GM23338 (cell line): ENCODE results near the gene NAGA. TPM values are rescaled to one million over a fixed set of nuclear protein-coding genes. Genes with fewer than 3 reads are reported as not detected.

Experiments used
- ATAC-seq: fragments of 200-7000 bp; cut with Tn5 transposase; 3 replicates; pipeline ENCODE4 v1.9.1; 2020
- DNase-seq: peaks from one replicate; pipeline ENCODE4 v3.0.0-alpha.2; 2015; ENCODE audit warnings: low spot score
- H2AFZ ChIP-seq: fragments of 200-600 bp; sonication (generic); 2 replicates; pipeline ENCODE4 v1.8.0; 2016; ENCODE audit warnings: antibody characterized with exemption, mild to moderate bottlenecking, moderate library complexity
- H3F3A ChIP-seq: fragments of 200-600 bp; sonication (generic); replicated peaks from 2 replicates; pipeline ENCODE4 v1.8.0; 2017; ENCODE audit warnings: antibody characterized with exemption, mixed run types, low read depth
- H3K27ac ChIP-seq: fragments of 200-600 bp; sonication (generic); 2 replicates; pipeline ENCODE4 v1.6.1; 2016; ENCODE audit warnings: low read depth
- H3K27me3 ChIP-seq: fragments of 200-600 bp; sonication (generic); 2 replicates; pipeline ENCODE4 v1.8.0; 2016; ENCODE audit warnings: mild to moderate bottlenecking, mixed run types, moderate library complexity; ENCODE audit not compliant: insufficient read depth
- H3K36me3 ChIP-seq: fragments of 200-600 bp; sonication (generic); 2 replicates; pipeline ENCODE4 v1.8.0; 2016; ENCODE audit warnings: mild to moderate bottlenecking; ENCODE audit not compliant: insufficient read depth
- H3K4me1 ChIP-seq: fragments of 200-600 bp; sonication (generic); 2 replicates; pipeline ENCODE4 v1.8.0; 2016; ENCODE audit warnings: mild to moderate bottlenecking, moderate library complexity; ENCODE audit not compliant: insufficient read depth
- H3K4me2 ChIP-seq: fragments of 200-600 bp; sonication (generic); 2 replicates; pipeline ENCODE4 v1.7.1; 2017; ENCODE audit warnings: mixed run types
- H3K4me3 ChIP-seq: fragments of 200-600 bp; sonication (generic); 2 replicates; pipeline ENCODE4 v1.6.1; 2016; ENCODE audit warnings: mixed run types
- H3K79me2 ChIP-seq: fragments of 200-600 bp; sonication (generic); replicated peaks from 2 replicates; pipeline ENCODE4 v1.8.0; 2017; ENCODE audit warnings: mild to moderate bottlenecking; ENCODE audit not compliant: insufficient read depth
- H3K9me2 ChIP-seq: fragments of 200-600 bp; sonication (generic); 2 replicates; pipeline ENCODE4 v1.8.0; 2017; ENCODE audit not compliant: insufficient read depth
- H4K20me1 ChIP-seq: fragments of 200-600 bp; sonication (generic); replicated peaks from 2 replicates; pipeline ENCODE4 v1.8.0; 2017; ENCODE audit warnings: mild to moderate bottlenecking; ENCODE audit not compliant: insufficient read depth
- H3K27ac Mint-ChIP-seq: 2 replicates; pipeline ENCODE4 v1.8.0; 2020; ENCODE audit warnings: inconsistent platforms, mild to moderate bottlenecking, moderate library complexity, mixed read lengths
- H3K27me3 Mint-ChIP-seq: 3 replicates; pipeline ENCODE4 v1.8.0; 2022; ENCODE audit warnings: low read depth, mild to moderate bottlenecking, moderate library complexity, mixed read lengths, inconsistent platforms; ENCODE audit not compliant: insufficient read depth, poor library complexity
- H3K36me3 Mint-ChIP-seq: 3 replicates; pipeline ENCODE4 v1.8.0; 2021; ENCODE audit warnings: low read depth, mild to moderate bottlenecking, inconsistent platforms, moderate library complexity, mixed read lengths
- H3K4me1 Mint-ChIP-seq: 3 replicates; pipeline ENCODE4 v1.8.0; 2020; ENCODE audit warnings: mild to moderate bottlenecking, inconsistent platforms, mixed read lengths
- H3K4me3 Mint-ChIP-seq: 3 replicates; pipeline ENCODE4 v1.8.0; 2021; ENCODE audit warnings: moderate library complexity, mild to moderate bottlenecking, inconsistent platforms, mixed read lengths
- H3K9me3 Mint-ChIP-seq: 3 replicates; pipeline ENCODE4 v1.8.0; 2020; ENCODE audit warnings: moderate library complexity, mild to moderate bottlenecking, inconsistent platforms, mixed read lengths
- CREB1 ChIP-seq: fragments of 250-450 bp; sonication (Bioruptor Pico); IDR thresholded peaks from 2 replicates; pipeline ENCODE4 v1.5.0; 2020; ENCODE audit warnings: low read depth, mild to moderate bottlenecking, moderate library complexity
- CTCF ChIP-seq, 2 experiments: fragments of 200-600 bp in 1 of 2; sonication (generic) in 1 of 2; conservative IDR thresholded peaks; 2 replicates each; pipeline versions ENCODE4 v1.5.1 to v1.6.1; 2016 to 2017; ENCODE audit warnings: antibody characterized with exemption in 2 of 2, low read depth in 2 of 2, mild to moderate bottlenecking in 2 of 2, moderate library complexity in 1 of 2
- ETS1 ChIP-seq: IDR thresholded peaks from 2 replicates; pipeline ENCODE4 v1.6.1; 2016; ENCODE audit warnings: antibody characterized with exemption
- EZH2 ChIP-seq: fragments of 200-600 bp; sonication (generic); IDR thresholded peaks from one replicate; pipeline ENCODE4 v1.8.0; 2017; ENCODE audit warnings: antibody characterized with exemption, mild to moderate bottlenecking, low read depth; ENCODE audit not compliant: unreplicated experiment
- EZH2phosphoT487 ChIP-seq: fragments of 200-600 bp; sonication (generic); IDR thresholded peaks from one replicate; pipeline ENCODE4 v1.8.1; 2018; ENCODE audit warnings: antibody characterized with exemption; ENCODE audit not compliant: unreplicated experiment
- JUNB ChIP-seq: IDR thresholded peaks from one replicate; pipeline ENCODE4 v1.6.1; 2016; ENCODE audit warnings: antibody characterized with exemption; ENCODE audit not compliant: unreplicated experiment
- NANOG ChIP-seq: IDR thresholded peaks from 2 replicates; pipeline ENCODE4 v1.6.1; 2016; ENCODE audit warnings: antibody characterized with exemption, borderline replicate concordance
- POLR2AphosphoS5 ChIP-seq: IDR thresholded peaks from 2 replicates; pipeline ENCODE4 v1.6.1; 2016; ENCODE audit warnings: antibody characterized with exemption, low read depth
- REST ChIP-seq: IDR thresholded peaks from one replicate; pipeline ENCODE4 v1.6.1; 2018; ENCODE audit warnings: antibody characterized with exemption; ENCODE audit not compliant: unreplicated experiment
- STAT1 ChIP-seq: IDR thresholded peaks from one replicate; pipeline ENCODE4 v1.6.1; 2016; ENCODE audit warnings: antibody characterized with exemption; ENCODE audit not compliant: unreplicated experiment
- ZNF114 ChIP-seq: fragments of 250-450 bp; sonication (Bioruptor Pico); IDR thresholded peaks from 2 replicates; pipeline ENCODE4 v1.5.0; 2020; ENCODE audit warnings: mild to moderate bottlenecking, moderate library complexity
- ZNF331 ChIP-seq: fragments of 250-450 bp; sonication (Bioruptor Pico); IDR thresholded peaks from 2 replicates; pipeline ENCODE4 v1.5.0; 2020; ENCODE audit warnings: low read depth, mild to moderate bottlenecking, moderate library complexity
- ZNF462 ChIP-seq: fragments of 250-450 bp; sonication (Bioruptor Pico); IDR thresholded peaks from 2 replicates; pipeline ENCODE4 v1.5.0; 2020; ENCODE audit warnings: mild to moderate bottlenecking, moderate library complexity
- polyA plus RNA-seq: library from polyadenylated mRNA; unstranded; fragments of >200 nt; fragmentation: Nextera tagmentation; extraction: Ambion mirVana; gene quantifications from 2 replicates; pipeline ENCODE4 v1.2.1, GENCODE V29; 2016
- total RNA-seq: library from RNA; depleted of rRNA; stranded (reverse); fragments of >200 nt; shearing (Covaris generic); gene quantifications from 2 replicates; pipeline ENCODE4 v1.2.3, GENCODE V29; 2014

The NAGA gene
- total and polyA plus RNA-seq, 2 experiments from 2014 or later, result 6.3 to 21.4 TPM

GRCh38 chr22:42033263-42034181, 37.1 kb downstream of the NAGA start:
- Histone ChIP-seq H3K27ac (no peak overlapping the region), H3F3A (no peaks in the 10 kb centered on the region), H2AFZ (no peak overlapping the region), H3K27me3 (no peaks in the 10 kb centered on the region), H3K4me2 (no peak overlapping the region), H3K9me2 (no peaks in the 10 kb centered on the region; the same call in 1 of the 2 replicates), H3K79me2 (no peaks in the 10 kb centered on the region), H3K4me3 (no peak overlapping the region), H3K4me1 (no peaks in the 10 kb centered on the region), H4K20me1 (no peaks in the 10 kb centered on the region), H3K36me3 (no peaks in the 10 kb centered on the region)
- Mint-ChIP-seq H3K9me3 (peaks cover 29% of the 10 kb centered on the region), H3K4me3 (no peak overlapping the region), H3K27me3 (peaks cover 11% of the 10 kb centered on the region), H3K27ac (no peak overlapping the region), H3K4me1 (no peaks in the 10 kb centered on the region), H3K36me3 (peaks cover 14% of the 10 kb centered on the region; the same call in 2 of the 3 replicates)
- DNase-seq (no peak), ATAC-seq (no peak)
- TF ChIP-seq STAT1 (no peak), EZH2 (no peak), ZNF331 (CRISPR knock-in tag) (no peak), ZNF114 (CRISPR knock-in tag) (no peak), CTCF (conservative IDR thresholded peaks at IDR 0.05; ENCODE audit: low read depth in 2 of 2) (no peak), REST (no peak), EZH2phosphoT487 (no peak), CREB1 (CRISPR knock-in tag) (no peak), POLR2AphosphoS5 (no peak), ZNF462 (CRISPR knock-in tag) (no peak), ETS1 (no peak), JUNB (no peak), NANOG (no peak)
